Brain microvascular endothelial cell (primary cell): ENCODE measurements around the gene SCARB1.

Experiments used
- DNase-seq: peaks from one replicate; pipeline ENCODE4 v3.0.0-alpha.2; 2020
- H3K27ac ChIP-seq: fragments of 250-450 bp; sonication (Bioruptor Pico); 2 replicates; pipeline ENCODE4 v1.5.1; 2020; ENCODE audit warnings: mild to moderate bottlenecking, moderate library complexity
- H3K27me3 ChIP-seq: fragments of 250-450 bp; sonication (Bioruptor Pico); replicated peaks from 2 replicates; pipeline ENCODE4 v1.5.1; 2020; ENCODE audit warnings: mild to moderate bottlenecking
- H3K36me3 ChIP-seq: fragments of 250-450 bp; sonication (Bioruptor Pico); replicated peaks from 2 replicates; pipeline ENCODE4 v1.5.1; 2020; ENCODE audit warnings: mild to moderate bottlenecking
- H3K4me3 ChIP-seq: 2 replicates; pipeline ENCODE4 v1.5.1; 2011; ENCODE audit warnings: low read depth, mild to moderate bottlenecking, control low read depth, low read length, moderate library complexity
- in situ Hi-C: cut with HindIII; loops from 2 replicates; pipeline ENCODE4 v1.10.0; 2017; ENCODE audit warnings: low sequenced_read_pairs, low pct_ligation_motif_present
- TF ChIP-seq, protein P1 (sequence below): IDR thresholded peaks from 2 replicates; pipeline ENCODE4 v1.5.1; 2011; ENCODE audit warnings: low read depth, mild to moderate bottlenecking, moderate library complexity, low read length, control low read depth, inconsistent platforms; ENCODE audit errors: missing control alignments

The SCARB1 gene

DNA sequence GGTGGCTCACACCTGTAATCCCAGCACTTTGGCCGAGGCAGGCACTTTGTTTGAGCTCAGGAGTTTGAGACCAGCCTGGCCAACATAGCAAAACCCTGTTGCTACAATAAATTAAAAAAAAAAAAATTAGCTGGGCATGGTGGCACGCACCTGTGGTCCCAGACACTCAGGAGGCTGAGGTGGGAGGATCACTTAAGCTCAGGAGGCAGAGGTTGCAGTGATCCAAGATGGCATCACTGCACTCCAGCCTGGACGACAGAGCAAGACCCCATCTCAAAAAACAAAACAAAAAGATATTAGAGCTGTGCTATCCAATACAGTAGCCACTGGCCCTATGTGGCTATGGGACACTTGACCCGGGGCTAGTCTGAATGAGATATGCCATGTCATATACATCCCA, 6.9 kb upstream of the SCARB1 start:
- Histone ChIP-seq H3K27me3 (no peaks in the 10 kb centered on the region), H3K27ac (no peak overlapping the region), H3K36me3 (no peaks in the 10 kb centered on the region), H3K4me3 (no peak overlapping the region)
- in situ Hi-C loops, result no loop called here
- no peak for DNase-seq
- TF ChIP-seq, protein P1, sequence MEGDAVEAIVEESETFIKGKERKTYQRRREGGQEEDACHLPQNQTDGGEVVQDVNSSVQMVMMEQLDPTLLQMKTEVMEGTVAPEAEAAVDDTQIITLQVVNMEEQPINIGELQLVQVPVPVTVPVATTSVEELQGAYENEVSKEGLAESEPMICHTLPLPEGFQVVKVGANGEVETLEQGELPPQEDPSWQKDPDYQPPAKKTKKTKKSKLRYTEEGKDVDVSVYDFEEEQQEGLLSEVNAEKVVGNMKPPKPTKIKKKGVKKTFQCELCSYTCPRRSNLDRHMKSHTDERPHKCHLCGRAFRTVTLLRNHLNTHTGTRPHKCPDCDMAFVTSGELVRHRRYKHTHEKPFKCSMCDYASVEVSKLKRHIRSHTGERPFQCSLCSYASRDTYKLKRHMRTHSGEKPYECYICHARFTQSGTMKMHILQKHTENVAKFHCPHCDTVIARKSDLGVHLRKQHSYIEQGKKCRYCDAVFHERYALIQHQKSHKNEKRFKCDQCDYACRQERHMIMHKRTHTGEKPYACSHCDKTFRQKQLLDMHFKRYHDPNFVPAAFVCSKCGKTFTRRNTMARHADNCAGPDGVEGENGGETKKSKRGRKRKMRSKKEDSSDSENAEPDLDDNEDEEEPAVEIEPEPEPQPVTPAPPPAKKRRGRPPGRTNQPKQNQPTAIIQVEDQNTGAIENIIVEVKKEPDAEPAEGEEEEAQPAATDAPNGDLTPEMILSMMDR, result no peak

- Histone ChIP-seq H3K27ac (no peak overlapping the region), H3K4me3 (no peak overlapping the region), H3K36me3 (no peaks in the 10 kb centered on the region), H3K27me3 (no peaks in the 10 kb centered on the region)
- in situ Hi-C loops, result no loop called here
- TF ChIP-seq, protein P1, result no peak
- DNase-seq, result no peak
Observed at GRCh38 chr12:124869059-124869665, 5.5 kb upstream of the SCARB1 start.

- Histone ChIP-seq H3K36me3 (no peaks in the 10 kb centered on the region), H3K27ac (no peak overlapping the region), H3K27me3 (no peaks in the 10 kb centered on the region), H3K4me3 (no peak overlapping the region)
- no peak for DNase-seq
- in situ Hi-C loops, result no loop called here
- TF ChIP-seq, protein P1, result no peak
Observed at GRCh38 chr12:124868252-124869058, 4.8 kb upstream of the SCARB1 start.

DNA sequence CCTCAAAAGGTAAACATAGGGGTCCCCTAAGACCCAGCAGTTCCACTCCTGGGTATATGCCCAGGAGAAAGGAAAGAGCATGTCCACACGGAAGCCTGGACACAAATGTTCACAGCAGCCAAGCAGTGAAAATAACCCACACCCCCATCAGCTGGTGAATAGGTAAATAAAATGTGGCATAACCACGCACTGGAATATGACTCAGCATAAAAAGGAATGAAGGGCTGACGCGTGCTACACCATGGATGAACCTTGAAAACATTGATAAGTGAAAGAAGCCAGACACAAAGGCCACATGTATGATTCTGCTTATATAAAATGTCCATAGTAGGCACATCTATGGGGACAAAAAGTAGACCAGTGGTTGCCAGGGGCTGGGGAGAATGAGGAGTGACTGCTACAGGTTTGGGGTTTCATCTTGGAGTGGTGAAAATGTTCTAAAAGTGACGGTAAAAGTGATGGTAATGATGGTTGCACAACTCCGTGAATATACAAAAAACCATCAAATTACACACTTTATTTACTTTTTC, 3.8 kb upstream of the SCARB1 start:
- no peaks in the 10 kb centered on the region for H3K36me3 ChIP-seq
- H3K27ac ChIP-seq, result no peak overlapping the region
- in situ Hi-C loops, result no loop called here
- H3K27me3 ChIP-seq, result no peaks in the 10 kb centered on the region
- TF ChIP-seq, protein P1, result no peak
- no peak overlapping the region for H3K4me3 ChIP-seq
- peak; percentile 58 for DNase-seq

DNA sequence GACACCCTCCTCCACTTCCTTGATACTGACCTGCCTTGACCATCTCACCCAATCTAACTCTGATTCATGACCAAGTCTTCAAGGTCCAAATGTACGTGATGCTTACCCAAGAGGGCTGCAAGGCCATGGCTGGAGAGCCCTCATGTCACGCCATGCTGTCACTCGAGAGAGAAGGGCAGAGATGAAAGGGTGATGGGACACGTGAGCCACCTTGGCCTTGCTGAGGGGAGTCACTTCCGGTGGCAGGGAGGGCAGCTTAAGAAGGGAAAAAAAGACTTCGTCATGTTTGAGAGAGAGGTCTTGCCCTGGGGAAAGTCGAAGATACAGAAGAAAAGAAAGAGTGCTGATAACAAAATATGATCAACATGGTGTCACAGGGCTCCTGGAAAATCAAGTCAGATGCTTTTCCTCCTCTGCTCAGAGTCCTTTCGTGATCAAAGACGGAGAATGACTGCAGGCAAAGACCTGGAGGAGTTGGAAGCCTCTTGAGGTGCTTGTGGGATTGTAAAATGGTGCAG, 3.3 kb upstream of the SCARB1 start:
- Histone ChIP-seq H3K27me3 (no peaks in the 10 kb centered on the region), H3K4me3 (no peak overlapping the region), H3K27ac (no peak overlapping the region), H3K36me3 (no peaks in the 10 kb centered on the region)
- in situ Hi-C loops, result no loop called here
- TF ChIP-seq, protein P1, result no peak
- no peak for DNase-seq
